Measurements from ENCODE around the gene RXRA. TPM values are rescaled to one million over a fixed set of nuclear protein-coding genes. Genes with fewer than 3 reads are reported as not detected.

Gene RXRA
- total and polyA plus RNA-seq, 9 donors, result 19.0 to 44.4 (median 32.0) TPM

GRCh38 chr9:134456756-134457305 lies 130.6 kb downstream of the RXRA start:
- Histone ChIP-seq H3K4me3 (ENCODE audit: low read length) (no peak overlapping the region), H3K36me3 (ENCODE audit: control insufficient read depth, insufficient read depth, low read length) (no peaks in the 10 kb centered on the region), H3K9me3 (replicated peaks; ENCODE audit: control insufficient read depth, low read depth, low read length) (peaks cover 7% of the 10 kb centered on the region), H3K27ac (ENCODE audit: low read length) (peak overlapping the region; percentile 98), H3K4me1 (ENCODE audit: control insufficient read depth, insufficient read depth, low read length) (peaks cover 67% of the 10 kb centered on the region), H3K27me3 (ENCODE audit: control insufficient read depth, insufficient read depth, low read length) (peaks cover 2% of the 10 kb centered on the region)
- WGBS (ENCODE audit: insufficient coverage), result 58% methylated on average over 10 of the region's 12 CpGs
- no peak for DNase-seq

DNA sequence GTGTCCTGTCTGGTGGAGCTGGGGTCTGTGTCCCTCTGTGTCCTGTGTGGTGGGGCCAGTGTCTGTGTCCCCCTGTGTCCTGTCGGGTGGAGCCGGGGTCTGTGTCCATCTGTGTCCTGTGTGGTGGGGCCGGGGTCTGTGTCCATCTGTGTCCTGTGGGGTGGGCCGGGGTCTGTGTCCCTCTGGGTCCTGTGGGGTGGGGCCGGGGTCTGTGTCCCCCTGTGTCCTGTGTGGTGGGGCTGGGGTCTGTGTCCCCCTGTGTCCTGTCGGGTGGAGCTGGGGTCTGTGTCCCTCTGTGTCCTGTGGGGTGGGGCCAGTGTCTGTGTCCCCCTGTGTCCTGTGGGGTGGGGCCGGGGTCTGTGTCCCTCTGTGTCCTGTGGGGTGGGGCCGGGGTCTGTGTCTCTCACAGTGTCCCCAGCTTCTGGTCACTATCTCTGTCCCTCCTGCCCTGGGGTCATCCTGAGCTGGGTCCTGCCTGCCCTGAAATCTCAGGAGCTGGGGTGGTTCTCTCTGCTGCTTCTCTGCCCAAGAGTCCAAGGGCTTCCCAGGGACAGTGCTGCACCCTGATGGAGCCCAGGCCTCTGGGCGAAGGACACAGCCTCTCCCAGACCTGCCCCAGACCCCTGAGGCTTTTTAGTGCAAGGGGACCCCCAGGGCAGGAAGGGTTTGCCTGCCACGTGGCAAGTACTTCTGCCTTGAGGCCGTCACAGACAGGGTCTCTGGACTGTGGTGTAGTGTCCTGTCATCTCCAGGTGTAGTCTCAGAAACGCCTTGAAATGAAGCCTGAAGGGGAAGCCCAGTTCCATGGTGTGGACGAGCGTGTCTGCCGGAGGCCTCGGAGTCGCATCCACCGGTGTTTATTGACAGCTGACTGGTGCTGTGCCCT lies 131.3 kb downstream of the RXRA start:
- H3K27me3 ChIP-seq (ENCODE audit: control insufficient read depth, insufficient read depth, low read length), result peaks cover 2% of the 10 kb centered on the region
- H3K36me3 ChIP-seq (ENCODE audit: control insufficient read depth, insufficient read depth, low read length), result no peaks in the 10 kb centered on the region
- peak overlapping the region; percentile 98 for H3K27ac ChIP-seq (ENCODE audit: low read length)
- H3K4me1 ChIP-seq (ENCODE audit: control insufficient read depth, insufficient read depth, low read length), result peaks cover 67% of the 10 kb centered on the region
- WGBS (ENCODE audit: insufficient coverage), result 59% methylated on average over 15 of the region's 18 CpGs
- peak; percentile 53 for DNase-seq
- H3K9me3 ChIP-seq (replicated peaks; ENCODE audit: control insufficient read depth, low read depth, low read length), result peaks cover 8% of the 10 kb centered on the region
- no peak overlapping the region for H3K4me3 ChIP-seq (ENCODE audit: low read length)

- Histone ChIP-seq H3K4me1 (ENCODE audit: control insufficient read depth, insufficient read depth, low read length) (peaks cover 67% of the 10 kb centered on the region), H3K36me3 (ENCODE audit: control insufficient read depth, insufficient read depth, low read length) (no peaks in the 10 kb centered on the region), H3K27ac (ENCODE audit: low read length) (peak overlapping the region; percentile 98), H3K9me3 (replicated peaks; ENCODE audit: control insufficient read depth, low read depth, low read length) (peaks cover 8% of the 10 kb centered on the region), H3K27me3 (ENCODE audit: control insufficient read depth, insufficient read depth, low read length) (peaks cover 2% of the 10 kb centered on the region), H3K4me3 (ENCODE audit: low read length) (no peak overlapping the region)
- DNase-seq, result peak; percentile 98
- 18% methylated on average over 13 of the region's 20 CpGs for WGBS (ENCODE audit: insufficient coverage)
Measured at GRCh38 chr9:134458207-134459108, 132.2 kb downstream of the RXRA start.

- H3K36me3 ChIP-seq (ENCODE audit: control insufficient read depth, insufficient read depth, low read length), result no peaks in the 10 kb centered on the region
- H3K4me1 ChIP-seq (ENCODE audit: control insufficient read depth, insufficient read depth, low read length), result peaks cover 62% of the 10 kb centered on the region
- peaks cover 4% of the 10 kb centered on the region for H3K27me3 ChIP-seq (ENCODE audit: control insufficient read depth, insufficient read depth, low read length)
- 94% methylated on average over 3 of the region's 9 CpGs for WGBS (ENCODE audit: insufficient coverage)
- peaks cover 8% of the 10 kb centered on the region for H3K9me3 ChIP-seq (replicated peaks; ENCODE audit: control insufficient read depth, low read depth, low read length)
- DNase-seq, result peak; percentile 54
- no peak overlapping the region for H3K4me3 ChIP-seq (ENCODE audit: low read length)
- H3K27ac ChIP-seq (ENCODE audit: low read length), result peak overlapping the region; percentile 98
Measured at GRCh38 chr9:134459164-134459563, 132.9 kb downstream of the RXRA start.

DNA sequence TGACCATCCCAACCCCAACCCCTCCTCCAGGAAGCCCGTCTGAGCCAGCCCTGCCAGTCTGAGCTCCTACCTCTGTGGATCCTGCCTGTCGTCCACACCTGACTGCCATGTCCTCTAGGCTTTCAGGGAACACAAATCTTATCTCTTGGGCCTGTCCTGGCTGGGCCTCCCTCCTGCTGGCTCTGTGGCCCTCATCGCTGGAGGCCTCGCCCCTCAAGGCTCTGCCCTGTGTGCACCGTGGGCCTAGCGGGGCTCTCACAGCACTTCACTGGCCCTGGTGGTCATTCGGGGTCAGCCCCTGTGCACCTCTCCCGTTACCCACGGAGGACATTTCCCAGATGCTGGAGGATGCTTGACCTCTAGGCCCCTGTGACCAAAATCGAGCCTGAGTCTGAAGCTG lies 133.3 kb downstream of the RXRA start:
- DNase-seq, result no peak
- Histone ChIP-seq H3K36me3 (ENCODE audit: control insufficient read depth, insufficient read depth, low read length) (no peaks in the 10 kb centered on the region), H3K4me3 (ENCODE audit: low read length) (no peak overlapping the region), H3K4me1 (ENCODE audit: control insufficient read depth, insufficient read depth, low read length) (peaks cover 58% of the 10 kb centered on the region), H3K9me3 (replicated peaks; ENCODE audit: control insufficient read depth, low read depth, low read length) (peaks cover 8% of the 10 kb centered on the region), H3K27me3 (ENCODE audit: control insufficient read depth, insufficient read depth, low read length) (peaks cover 4% of the 10 kb centered on the region), H3K27ac (ENCODE audit: low read length) (no peak overlapping the region)
- WGBS (ENCODE audit: insufficient coverage), result 84% methylated on average over 9 of the region's 10 CpGs

GRCh38 chr9:134460206-134460605 lies 134.0 kb downstream of the RXRA start:
- WGBS (ENCODE audit: insufficient coverage), result 84% methylated on average over 12 of the region's 12 CpGs
- Histone ChIP-seq H3K36me3 (ENCODE audit: control insufficient read depth, insufficient read depth, low read length) (no peaks in the 10 kb centered on the region), H3K4me1 (ENCODE audit: control insufficient read depth, insufficient read depth, low read length) (peaks cover 52% of the 10 kb centered on the region), H3K9me3 (replicated peaks; ENCODE audit: control insufficient read depth, low read depth, low read length) (peaks cover 8% of the 10 kb centered on the region), H3K27me3 (ENCODE audit: control insufficient read depth, insufficient read depth, low read length) (peaks cover 4% of the 10 kb centered on the region), H3K4me3 (ENCODE audit: low read length) (no peak overlapping the region), H3K27ac (ENCODE audit: low read length) (no peak overlapping the region)
- DNase-seq, result no peak

GRCh38 chr9:134460896-134461295 lies 134.6 kb downstream of the RXRA start:
- Histone ChIP-seq H3K36me3 (ENCODE audit: control insufficient read depth, insufficient read depth, low read length) (no peaks in the 10 kb centered on the region), H3K27ac (ENCODE audit: low read length) (no peak overlapping the region), H3K4me3 (ENCODE audit: low read length) (no peak overlapping the region), H3K27me3 (ENCODE audit: control insufficient read depth, insufficient read depth, low read length) (peaks cover 4% of the 10 kb centered on the region), H3K9me3 (replicated peaks; ENCODE audit: control insufficient read depth, low read depth, low read length) (peaks cover 8% of the 10 kb centered on the region), H3K4me1 (ENCODE audit: control insufficient read depth, insufficient read depth, low read length) (peaks cover 45% of the 10 kb centered on the region)
- no peak for DNase-seq
- WGBS (ENCODE audit: insufficient coverage), result 93% methylated on average over 2 of the region's 5 CpGs

DNA sequence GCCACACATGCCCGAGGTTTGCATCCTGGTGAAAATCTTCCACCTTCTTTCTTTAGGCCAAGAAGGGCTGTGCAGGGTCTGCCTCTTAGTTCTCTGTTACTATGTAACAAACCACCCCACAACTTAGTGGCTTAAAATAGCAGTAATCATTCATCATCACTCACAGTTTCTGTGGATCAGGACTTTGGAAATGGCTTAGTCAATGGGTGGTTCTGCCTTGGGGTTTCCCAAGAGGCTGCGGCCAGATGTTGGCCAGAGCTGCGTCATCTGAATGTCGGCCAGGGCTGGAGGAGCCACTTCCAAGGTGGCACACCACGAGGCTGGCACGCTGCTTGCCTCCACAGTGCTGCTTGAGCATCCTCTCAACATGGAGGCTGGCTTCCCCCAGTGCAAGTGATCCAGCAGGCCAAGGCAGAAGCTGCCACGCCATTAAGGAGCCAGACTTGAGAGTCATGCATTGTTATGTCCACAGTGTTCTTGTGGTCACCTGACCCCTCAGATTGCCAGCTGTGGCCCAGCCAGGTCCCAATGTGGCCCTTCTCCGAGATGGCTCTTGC lies 135.2 kb downstream of the RXRA start:
- H3K4me1 ChIP-seq (ENCODE audit: control insufficient read depth, insufficient read depth, low read length), result peaks cover 39% of the 10 kb centered on the region
- H3K27me3 ChIP-seq (ENCODE audit: control insufficient read depth, insufficient read depth, low read length), result peaks cover 4% of the 10 kb centered on the region
- no peak overlapping the region for H3K27ac ChIP-seq (ENCODE audit: low read length)
- DNase-seq, result no peak
- no peaks in the 10 kb centered on the region for H3K36me3 ChIP-seq (ENCODE audit: control insufficient read depth, insufficient read depth, low read length)
- no peak overlapping the region for H3K4me3 ChIP-seq (ENCODE audit: low read length)
- 100% methylated on average over 6 of the region's 8 CpGs for WGBS (ENCODE audit: insufficient coverage)
- peaks cover 8% of the 10 kb centered on the region for H3K9me3 ChIP-seq (replicated peaks; ENCODE audit: control insufficient read depth, low read depth, low read length)

- peaks cover 8% of the 10 kb centered on the region for H3K27me3 ChIP-seq (ENCODE audit: control insufficient read depth, insufficient read depth, low read length)
- peaks cover 8% of the 10 kb centered on the region for H3K9me3 ChIP-seq (replicated peaks; ENCODE audit: control insufficient read depth, low read depth, low read length)
- no peak for DNase-seq
- H3K4me1 ChIP-seq (ENCODE audit: control insufficient read depth, insufficient read depth, low read length), result peaks cover 31% of the 10 kb centered on the region
- H3K4me3 ChIP-seq (ENCODE audit: low read length), result no peak overlapping the region
- no peaks in the 10 kb centered on the region for H3K36me3 ChIP-seq (ENCODE audit: control insufficient read depth, insufficient read depth, low read length)
- 56% methylated on average over 11 of the region's 13 CpGs for WGBS (ENCODE audit: insufficient coverage)
- H3K27ac ChIP-seq (ENCODE audit: low read length), result no peak overlapping the region
Measured at GRCh38 chr9:134462318-134462717, 136.1 kb downstream of the RXRA start.
